Astrocyte of the hippocampus (primary cell): ENCODE measurements around the gene ZCCHC17.

ENCODE experiments used
- DNase-seq: peaks from one replicate; pipeline ENCODE4 v3.0.0; 2011; ENCODE audit warnings: low read depth, low spot score

Gene ZCCHC17

DNA sequence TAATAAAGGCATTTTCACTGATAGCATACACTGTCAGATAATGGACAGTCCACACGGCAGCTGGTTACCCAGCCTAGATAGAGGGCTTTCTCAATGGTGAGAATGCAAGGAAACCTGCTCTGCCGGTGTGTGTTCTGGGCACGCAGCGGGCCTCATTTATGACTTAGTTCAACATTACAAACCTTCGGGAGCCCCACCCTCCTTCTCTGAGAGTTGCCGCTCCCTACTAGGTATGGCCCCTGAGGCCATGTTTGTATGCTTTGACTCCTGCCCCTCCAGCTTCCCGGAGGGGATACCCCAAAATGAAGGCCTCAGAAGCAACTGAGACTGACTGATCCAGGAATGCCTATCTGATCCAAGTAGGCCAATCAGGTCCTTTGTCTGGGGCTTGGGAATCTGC lies 93.2 kb downstream of the ZCCHC17 start:
- DNase-seq = no peak

DNA sequence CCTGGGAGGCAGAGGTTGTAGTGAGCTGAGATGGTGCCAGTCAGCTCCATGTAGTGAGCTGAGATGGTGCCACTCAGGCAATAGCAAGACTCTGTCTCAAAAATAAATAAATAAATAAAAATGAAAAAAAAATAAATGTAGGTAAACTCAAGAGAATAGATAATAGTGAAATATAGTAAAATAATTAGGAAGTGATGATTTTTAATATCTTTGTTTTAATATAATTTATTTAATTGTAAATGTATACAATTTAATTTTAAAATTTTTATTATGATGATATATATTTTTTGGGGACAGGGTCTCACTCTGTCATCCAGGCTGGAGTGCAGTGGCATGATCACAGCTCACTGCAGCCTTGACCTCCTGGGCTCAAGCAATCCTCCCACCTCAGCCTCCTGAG lies 96.6 kb downstream of the ZCCHC17 start:
- DNase-seq = no peak

DNA sequence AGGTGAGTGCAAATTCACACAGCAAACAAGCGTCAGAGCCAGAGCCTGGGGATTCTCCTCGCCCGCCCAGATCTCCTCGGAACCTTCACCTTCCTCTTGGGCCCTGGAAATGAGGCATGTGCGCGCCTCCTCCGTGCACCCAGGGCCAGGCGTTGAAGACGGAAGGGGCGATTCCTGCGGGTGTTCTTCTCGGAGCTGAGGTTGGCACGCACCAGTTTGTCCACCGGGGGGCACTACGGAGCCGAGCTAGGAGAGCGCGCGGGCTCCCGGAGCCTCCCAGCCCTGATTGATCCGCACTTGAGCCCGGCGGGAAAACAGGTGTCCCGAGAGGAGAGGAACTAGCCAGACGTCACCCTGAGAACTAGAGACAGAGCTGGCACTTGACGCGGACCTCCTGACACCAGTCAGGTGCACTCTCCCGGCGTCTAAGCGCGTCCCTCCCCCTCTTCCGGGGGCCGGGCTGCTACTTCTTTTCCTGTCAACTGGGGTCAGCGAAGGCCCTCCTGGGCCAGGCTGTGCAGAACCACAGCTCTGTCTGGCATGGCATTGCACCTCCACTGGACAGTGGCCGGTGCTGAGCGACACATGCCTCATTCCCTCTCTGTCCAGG lies 97.9 kb downstream of the ZCCHC17 start:
- peak; percentile 88 for DNase-seq

- no peak for DNase-seq
Measured at GRCh38 chr1:31396633-31397351, 100.0 kb downstream of the ZCCHC17 start.

GRCh38 chr1:31397360-31398095 lies 100.7 kb downstream of the ZCCHC17 start:
- no peak for DNase-seq

GRCh38 chr1:31398246-31398645 lies 101.4 kb downstream of the ZCCHC17 start:
- DNase-seq = no peak

DNA sequence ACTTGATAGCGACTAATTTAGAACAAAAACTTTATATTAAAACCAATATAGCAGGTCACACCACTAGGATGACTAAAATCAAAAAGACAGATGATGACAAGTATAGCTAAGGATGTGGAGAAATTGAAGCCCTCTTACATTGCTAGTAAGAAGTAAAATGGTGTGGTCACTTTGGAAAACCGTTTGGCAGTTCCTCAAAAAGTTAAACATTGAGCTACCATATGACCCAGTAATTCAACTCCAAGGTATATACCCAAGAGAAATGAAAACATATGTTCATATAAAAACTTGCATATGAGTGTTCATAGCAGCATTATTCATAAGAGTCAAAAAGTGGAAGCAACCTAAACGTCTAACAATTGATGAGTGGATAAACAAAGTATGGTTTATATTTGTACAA lies 103.1 kb downstream of the ZCCHC17 start:
- DNase-seq = no peak

DNA sequence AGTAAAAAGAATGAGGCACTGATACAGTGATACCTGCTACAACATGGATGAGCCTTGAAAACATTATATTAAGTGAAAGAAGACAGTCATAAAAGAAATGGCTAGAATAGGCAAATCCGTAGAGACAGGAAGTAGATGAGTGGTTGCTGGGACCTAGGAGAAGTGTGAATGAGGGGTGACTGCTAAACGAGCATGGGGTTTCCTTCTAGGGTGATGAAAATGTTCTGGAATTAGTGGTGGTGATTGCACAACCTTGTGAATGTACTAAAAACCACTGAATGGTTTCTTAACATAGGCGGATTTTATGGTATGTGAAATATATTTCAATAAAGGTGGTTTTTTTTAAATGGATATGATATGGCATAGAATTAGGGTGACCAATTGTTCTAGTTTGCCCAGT lies 103.6 kb downstream of the ZCCHC17 start:
- no peak for DNase-seq

DNA sequence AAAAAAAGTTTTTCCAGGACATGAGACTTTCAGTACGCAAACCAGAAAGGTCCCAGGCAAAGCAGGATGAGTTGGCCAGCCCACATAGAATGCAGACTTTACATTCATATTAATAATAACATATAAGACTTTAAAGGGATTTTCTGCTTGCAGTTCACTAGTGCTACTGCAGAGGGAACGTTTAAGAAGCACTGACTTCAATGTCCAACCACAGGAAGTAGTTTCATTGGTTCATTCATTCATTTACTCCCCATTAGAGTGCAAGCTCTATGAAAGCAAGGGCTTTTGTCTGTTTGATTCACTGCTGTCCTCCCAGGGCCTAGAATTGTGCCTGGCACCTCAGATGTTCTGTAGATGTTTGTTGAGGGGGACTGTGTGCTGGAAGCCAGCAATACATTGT lies 104.4 kb downstream of the ZCCHC17 start:
- DNase-seq = no peak

GRCh38 chr1:31405578-31406245 lies 108.9 kb downstream of the ZCCHC17 start:
- DNase-seq = no peak

- DNase-seq = no peak
Measured at GRCh38 chr1:31407029-31407626, 110.3 kb downstream of the ZCCHC17 start.

GRCh38 chr1:31408788-31409318 lies 112.0 kb downstream of the ZCCHC17 start:
- DNase-seq = no peak

DNA sequence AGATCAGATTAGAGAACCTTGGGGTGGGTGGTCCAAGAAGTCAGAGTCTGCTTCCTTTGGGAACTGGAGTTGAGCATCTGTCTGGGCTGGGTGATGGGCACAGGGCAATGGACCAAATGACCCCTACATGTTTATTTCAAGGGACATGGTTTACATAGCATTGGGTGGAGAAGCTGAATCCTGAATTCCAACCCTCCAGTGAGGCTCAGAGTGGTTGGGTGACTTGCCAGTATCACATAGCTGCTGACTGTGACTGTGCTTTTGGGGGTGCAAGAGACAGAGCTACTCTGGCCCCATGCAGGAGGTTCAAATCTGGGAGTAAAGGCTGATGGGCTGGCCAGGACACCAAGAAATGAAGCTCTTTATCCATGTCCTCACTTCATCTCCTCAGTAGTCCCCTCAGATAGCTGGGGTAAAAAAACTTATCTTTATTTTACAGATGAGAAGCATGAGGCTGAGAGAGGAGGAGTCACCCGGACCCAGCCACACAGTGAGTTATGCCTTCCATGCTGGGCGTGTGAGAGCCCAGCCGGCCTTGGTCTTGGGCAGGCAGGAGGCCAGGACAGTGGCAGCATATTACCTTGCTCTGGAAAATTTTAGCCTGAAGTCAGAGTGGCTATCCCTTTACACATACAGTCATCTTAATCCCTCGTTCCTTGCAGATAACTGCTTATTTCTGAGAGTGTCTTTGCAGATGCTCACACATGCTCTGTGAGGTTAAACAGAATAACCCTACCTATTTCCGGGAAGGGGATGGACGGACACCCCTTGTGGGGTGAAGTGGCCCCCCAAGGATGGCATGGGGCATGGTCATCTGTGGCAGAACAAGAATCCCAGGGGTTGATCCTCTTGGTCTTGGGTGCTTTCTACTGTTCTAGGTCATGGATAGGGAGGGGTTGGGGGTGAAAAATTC lies 113.4 kb downstream of the ZCCHC17 start:
- DNase-seq = no peak

GRCh38 chr1:31410871-31411270 lies 114.0 kb downstream of the ZCCHC17 start:
- DNase-seq = peak; percentile 32

DNA sequence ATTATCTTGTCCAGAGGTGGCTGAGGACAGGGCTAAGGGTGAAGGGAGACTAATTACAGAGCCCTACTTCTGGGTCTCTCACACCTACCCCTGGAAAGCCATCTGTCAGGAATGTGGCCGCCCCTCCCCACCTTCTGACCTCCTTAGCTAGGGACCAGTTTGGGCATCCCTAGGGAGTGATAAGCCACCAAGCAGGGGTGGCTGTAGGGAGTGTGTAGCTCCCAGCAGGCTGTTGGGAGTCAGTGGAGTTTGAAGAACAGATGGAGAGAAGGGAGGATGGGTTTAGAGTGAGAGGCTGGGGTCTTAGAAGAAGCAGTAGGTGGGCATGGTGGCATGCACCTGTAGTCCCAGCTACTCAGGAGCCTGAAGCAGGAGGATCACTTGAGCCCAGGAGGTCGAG lies 115.4 kb downstream of the ZCCHC17 start:
- DNase-seq = no peak

- DNase-seq = no peak
Measured at GRCh38 chr1:31412732-31413404, 116.0 kb downstream of the ZCCHC17 start, which contains the start of gene SERINC2. TSS of gene SERINC2 (plus strand) at chr1:31413213. CDS start at chr1:31413266, 53 bp downstream.

- peak; percentile 68 for DNase-seq
Measured at GRCh38 chr1:31413405-31414001, 116.7 kb downstream of the ZCCHC17 start.
